HUES6 (cell line): ENCODE measurements around the gene CHI3L2.
"Not testable (repeated sequence)": the region's sequence is repeated elsewhere in the genome, so short reads cannot be mapped to it uniquely, and the experiment has no call there.

Experiments used
- H3K27ac ChIP-seq: 2 replicates; pipeline ENCODE4 v1.7.0; 2013; ENCODE audit warnings: low read depth, mild to moderate bottlenecking, low read length, inconsistent platforms
- H3K27me3 ChIP-seq: 2 replicates; pipeline ENCODE4 v1.6.1; 2013; ENCODE audit warnings: low read length; ENCODE audit not compliant: control insufficient read depth, insufficient read depth
- H3K36me3 ChIP-seq: 2 replicates; pipeline ENCODE4 v1.6.1; 2013; ENCODE audit warnings: low read length; ENCODE audit not compliant: control insufficient read depth, insufficient read depth
- H3K4me1 ChIP-seq: 2 replicates; pipeline ENCODE4 v1.6.1; 2013; ENCODE audit warnings: low read length; ENCODE audit not compliant: control insufficient read depth, insufficient read depth
- H3K4me3 ChIP-seq: 2 replicates; pipeline ENCODE4 v1.5.1; 2013; ENCODE audit warnings: low read depth, low read length
- H3K9ac ChIP-seq: one replicate; pipeline ENCODE4 v1.6.1; 2013; ENCODE audit warnings: mild to moderate bottlenecking, low read length
- H3K9me3 ChIP-seq: 2 replicates; pipeline ENCODE4 v1.6.1; 2013; ENCODE audit warnings: low read depth, low read length; ENCODE audit not compliant: control insufficient read depth, insufficient read depth

The CHI3L2 gene

DNA sequence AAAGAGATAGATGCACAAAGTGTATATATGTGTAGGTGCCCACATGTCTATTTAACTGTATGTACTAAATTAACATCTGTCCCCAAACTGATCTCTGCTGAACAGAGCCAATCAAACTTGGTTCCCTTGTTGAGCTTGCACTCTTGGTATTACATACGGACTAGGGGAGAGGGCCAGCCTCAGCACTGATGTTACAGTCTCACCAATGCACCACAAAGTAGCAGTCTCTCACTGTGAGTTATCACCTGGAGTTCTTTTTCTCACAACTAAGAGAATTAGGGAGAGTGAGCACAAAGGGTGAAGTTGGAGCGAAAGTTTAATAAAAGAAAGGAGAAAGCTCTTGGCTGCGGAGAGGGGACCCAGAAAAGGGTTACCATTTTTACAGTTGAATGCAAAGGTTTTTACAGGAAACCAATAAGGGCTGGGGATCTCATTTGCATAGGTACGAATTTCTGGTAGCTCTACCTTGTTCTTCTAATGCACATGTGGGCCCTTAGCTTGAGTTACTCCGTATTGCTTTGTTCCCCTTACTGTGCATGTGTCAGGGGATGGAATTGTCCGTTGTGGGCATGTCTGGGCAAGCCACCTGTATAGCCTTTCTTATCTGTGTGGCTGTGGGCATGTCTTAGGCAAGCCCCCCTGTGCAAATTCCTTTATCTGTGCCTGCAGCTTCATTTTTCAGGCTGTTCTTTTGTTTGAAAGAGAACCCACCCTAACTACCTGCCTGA, 13.3 kb upstream of the CHI3L2 start:
- peak overlapping the region; percentile 6; the same call in 1 of the 2 replicates for H3K27ac ChIP-seq
- H3K4me3 ChIP-seq = no peak overlapping the region
- H3K9me3 ChIP-seq = no peaks in the 10 kb centered on the region
- H3K36me3 ChIP-seq = no peaks in the 10 kb centered on the region
- H3K27me3 ChIP-seq = no peaks in the 10 kb centered on the region
- peaks cover 7% of the 10 kb centered on the region; the same call in 1 of the 2 replicates for H3K4me1 ChIP-seq
- no peak overlapping the region for H3K9ac ChIP-seq

DNA sequence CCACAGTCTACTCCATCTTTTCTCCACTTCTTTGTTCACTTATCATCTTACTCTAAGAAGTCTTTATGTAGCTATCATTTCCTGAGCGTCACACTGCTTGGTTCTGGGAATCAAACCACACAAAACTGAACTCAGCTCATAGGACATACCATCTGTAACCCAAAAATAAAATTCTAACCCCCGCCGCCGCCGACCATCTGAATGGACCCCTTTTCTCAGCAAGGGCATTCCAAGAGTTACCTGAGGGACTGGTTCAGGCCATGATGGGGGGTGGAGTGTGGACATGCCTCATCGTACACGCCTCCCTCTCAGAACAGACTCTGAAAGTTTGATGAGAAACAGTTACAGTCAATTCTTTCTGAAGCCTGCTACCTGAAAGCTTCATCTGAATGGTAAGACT, 12.6 kb upstream of the CHI3L2 start:
- Histone ChIP-seq H3K4me3 (no peak overlapping the region), H3K9ac (no peak overlapping the region), H3K27ac (no peak overlapping the region), H3K27me3 (no peaks in the 10 kb centered on the region), H3K4me1 (peaks cover 13% of the 10 kb centered on the region; the same call in 1 of the 2 replicates), H3K9me3 (no peaks in the 10 kb centered on the region), H3K36me3 (no peaks in the 10 kb centered on the region)

GRCh38 chr1:111215285-111215684, 12.2 kb upstream of the CHI3L2 start:
- not testable (repeated sequence) for H3K36me3 ChIP-seq, H3K27me3 ChIP-seq, H3K27ac ChIP-seq, H3K9ac ChIP-seq, H3K4me3 ChIP-seq, H3K9me3 ChIP-seq
- H3K4me1 ChIP-seq = peaks cover 15% of the 10 kb centered on the region; the same call in 1 of the 2 replicates

DNA sequence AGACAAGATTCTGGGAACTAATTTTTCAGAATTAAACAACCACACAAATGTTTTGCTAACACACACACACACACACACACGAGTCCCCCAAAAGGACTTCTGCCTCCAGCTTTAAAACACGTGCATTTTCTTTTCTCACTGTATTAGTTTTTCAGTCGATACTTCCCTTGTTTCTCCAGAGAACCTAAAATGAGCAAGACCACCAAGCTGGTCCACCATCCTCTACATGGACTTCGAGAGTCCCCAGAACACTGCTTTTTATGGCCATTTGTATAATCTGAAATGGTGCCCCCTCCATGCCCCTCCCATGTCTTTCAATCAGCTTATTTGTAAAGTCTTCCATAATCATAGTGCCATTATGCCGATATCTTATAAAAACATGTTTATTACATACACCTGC, 10.8 kb upstream of the CHI3L2 start:
- no peak overlapping the region for H3K4me3 ChIP-seq
- no peak overlapping the region for H3K9ac ChIP-seq

DNA sequence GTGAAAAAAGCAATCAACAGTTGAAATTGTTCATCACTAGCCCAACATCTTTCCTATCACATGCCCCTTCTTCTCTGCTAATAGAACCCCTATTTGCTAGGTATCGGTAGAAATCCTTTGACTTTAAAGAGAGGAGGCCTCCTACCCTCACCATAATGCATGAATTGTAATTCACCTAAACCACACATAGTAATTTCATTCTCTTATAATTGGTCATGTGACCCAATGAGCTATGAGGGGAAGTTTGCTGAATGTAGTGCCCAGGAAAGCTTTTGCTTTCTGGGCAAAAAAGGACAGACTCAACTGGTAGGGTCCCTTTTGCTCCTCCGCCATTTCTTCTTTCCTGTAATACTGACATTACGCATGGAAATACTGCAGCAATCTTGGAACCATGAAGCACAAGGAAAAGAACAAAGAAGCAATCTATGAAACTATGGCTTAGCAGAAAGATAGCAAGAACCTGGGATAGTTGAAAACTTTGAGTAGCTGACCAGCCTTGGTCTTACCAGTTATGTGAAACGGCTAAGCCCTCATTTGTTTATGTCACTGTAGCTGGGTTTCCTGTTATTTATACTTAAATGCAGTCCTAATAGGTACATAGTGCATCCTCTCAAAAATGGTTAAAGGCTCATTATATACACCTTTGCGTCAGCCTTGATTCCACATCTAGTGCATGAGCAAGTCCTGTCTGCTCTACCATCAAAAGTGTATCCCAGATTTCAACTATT, 10.2 kb upstream of the CHI3L2 start:
- Histone ChIP-seq H3K27ac (no peak overlapping the region), H3K9me3 (no peaks in the 10 kb centered on the region), H3K9ac (no peak overlapping the region), H3K36me3 (no peaks in the 10 kb centered on the region), H3K27me3 (no peaks in the 10 kb centered on the region), H3K4me1 (peaks cover 21% of the 10 kb centered on the region; the same call in 1 of the 2 replicates), H3K4me3 (no peak overlapping the region)

More for the DNA sequence above, 10.8 kb upstream of the CHI3L2 start:
- Histone ChIP-seq H3K9me3 (no peaks in the 10 kb centered on the region), H3K27me3 (no peaks in the 10 kb centered on the region), H3K36me3 (no peaks in the 10 kb centered on the region), H3K4me1 (peaks cover 20% of the 10 kb centered on the region; the same call in 1 of the 2 replicates), H3K27ac (no peak overlapping the region)

DNA sequence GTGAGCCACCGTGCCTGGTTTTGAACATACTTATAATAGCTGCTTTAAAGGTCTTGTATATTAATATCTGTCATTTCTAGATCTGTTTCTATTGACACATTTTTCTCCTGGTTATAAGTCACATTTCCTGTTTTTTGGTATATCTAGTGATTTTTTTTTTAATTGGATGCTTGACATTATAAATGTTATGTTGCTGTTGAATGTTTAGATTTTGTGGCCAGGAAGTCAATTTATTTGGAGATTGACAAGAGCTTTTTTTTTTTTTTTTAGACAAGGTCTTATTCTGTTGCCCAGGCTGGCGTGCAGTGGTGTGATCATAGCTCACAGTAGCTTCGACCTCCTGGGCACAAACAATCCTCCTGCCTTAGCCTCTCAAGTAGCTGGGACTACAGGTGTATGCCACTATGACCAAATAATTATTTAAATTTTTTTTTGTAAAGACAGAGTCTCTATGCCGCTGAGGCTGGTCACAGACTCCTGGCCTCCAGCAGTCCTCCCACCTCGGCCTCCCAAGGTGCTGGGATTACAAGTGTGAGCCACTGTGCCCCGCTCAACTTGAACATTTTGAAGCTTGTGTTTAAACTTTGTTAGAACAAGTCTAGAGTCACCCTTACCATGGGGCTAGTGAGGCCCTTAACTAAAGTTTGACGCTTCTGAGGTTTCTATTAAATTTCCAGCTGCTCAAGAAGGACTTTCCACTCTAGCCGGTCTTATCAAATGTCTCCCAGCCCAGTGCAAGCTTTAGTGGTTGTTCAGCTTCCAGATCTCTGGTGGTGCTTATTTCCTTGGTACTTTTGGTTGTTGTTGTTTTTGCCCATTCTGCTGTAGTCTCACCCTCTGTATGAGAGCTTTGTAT, 8.6 kb upstream of the CHI3L2 start:
- Histone ChIP-seq H3K9ac (no peak overlapping the region), H3K27me3 (no peaks in the 10 kb centered on the region), H3K9me3 (no peaks in the 10 kb centered on the region), H3K4me3 (no peak overlapping the region), H3K4me1 (peaks cover 29% of the 10 kb centered on the region; the same call in 1 of the 2 replicates), H3K27ac (no peak overlapping the region), H3K36me3 (no peaks in the 10 kb centered on the region)

- Histone ChIP-seq H3K4me1 (peaks cover 22% of the 10 kb centered on the region; the same call in 1 of the 2 replicates), H3K27ac (no peak overlapping the region), H3K4me3 (no peak overlapping the region), H3K27me3 (no peaks in the 10 kb centered on the region), H3K36me3 (no peaks in the 10 kb centered on the region), H3K9me3 (no peaks in the 10 kb centered on the region), H3K9ac (no peak overlapping the region)
These were observed 7.8 kb upstream of the CHI3L2 start for GRCh38 chr1:111219557-111220286.

GRCh38 chr1:111220302-111220890, 7.1 kb upstream of the CHI3L2 start:
- peaks cover 22% of the 10 kb centered on the region; the same call in 1 of the 2 replicates for H3K4me1 ChIP-seq
- no peaks in the 10 kb centered on the region for H3K27me3 ChIP-seq
- no peak overlapping the region for H3K9ac ChIP-seq
- no peak overlapping the region for H3K27ac ChIP-seq
- H3K36me3 ChIP-seq = no peaks in the 10 kb centered on the region
- no peak overlapping the region for H3K4me3 ChIP-seq
- no peaks in the 10 kb centered on the region for H3K9me3 ChIP-seq

GRCh38 chr1:111221276-111221632, 6.3 kb upstream of the CHI3L2 start:
- no peak overlapping the region for H3K4me3 ChIP-seq
- no peaks in the 10 kb centered on the region for H3K9me3 ChIP-seq
- H3K36me3 ChIP-seq = no peaks in the 10 kb centered on the region
- no peak overlapping the region for H3K27ac ChIP-seq
- peaks cover 22% of the 10 kb centered on the region; the same call in 1 of the 2 replicates for H3K4me1 ChIP-seq
- H3K9ac ChIP-seq = no peak overlapping the region
- no peaks in the 10 kb centered on the region for H3K27me3 ChIP-seq

GRCh38 chr1:111221633-111222291, 5.8 kb upstream of the CHI3L2 start:
- no peak overlapping the region for H3K27ac ChIP-seq
- no peak overlapping the region for H3K9ac ChIP-seq
- H3K4me1 ChIP-seq = peaks cover 22% of the 10 kb centered on the region; the same call in 1 of the 2 replicates
- no peak overlapping the region for H3K4me3 ChIP-seq
- no peaks in the 10 kb centered on the region for H3K27me3 ChIP-seq
- H3K36me3 ChIP-seq = no peaks in the 10 kb centered on the region
- H3K9me3 ChIP-seq = no peaks in the 10 kb centered on the region
